ENCODE results near the gene HNRNPAB. TPM values are rescaled to one million over a fixed set of nuclear protein-coding genes. Genes with fewer than 3 reads are reported as not detected.

Gene HNRNPAB
- total RNA-seq, 4 donors from 2014 or later: 57.0 to 113 (median 83.1) TPM

- Histone ChIP-seq H3K9me3 (no peaks in the 10 kb centered on the region), H3K36me3 (no peaks in the 10 kb centered on the region), H3K4me3 (peak overlapping the region; percentile 12), H3K27me3 (peaks cover 30% of the 10 kb centered on the region), H3K27ac (no peak overlapping the region), H3K4me1 (peaks cover 9% of the 10 kb centered on the region)
- WGBS: 15% methylated on average over 23 of the region's 33 CpGs
- peak; percentile 96 to 99 for TF ChIP-seq CTCF (IDR thresholded peaks at IDR 0.05)
- no peak for TF ChIP-seq EP300 (IDR thresholded peaks at IDR 0.05)
- no peak for TF ChIP-seq POLR2A (IDR thresholded peaks at IDR 0.05)
- TF ChIP-seq POLR2AphosphoS5 (IDR thresholded peaks at IDR 0.05): no peak
- DNase-seq (ENCODE audit: low spot score in 2 of 2): peak; percentile 90 to 92
These were observed 40.3 kb upstream of the HNRNPAB start for GRCh38 chr5:178163772-178164735.

DNA sequence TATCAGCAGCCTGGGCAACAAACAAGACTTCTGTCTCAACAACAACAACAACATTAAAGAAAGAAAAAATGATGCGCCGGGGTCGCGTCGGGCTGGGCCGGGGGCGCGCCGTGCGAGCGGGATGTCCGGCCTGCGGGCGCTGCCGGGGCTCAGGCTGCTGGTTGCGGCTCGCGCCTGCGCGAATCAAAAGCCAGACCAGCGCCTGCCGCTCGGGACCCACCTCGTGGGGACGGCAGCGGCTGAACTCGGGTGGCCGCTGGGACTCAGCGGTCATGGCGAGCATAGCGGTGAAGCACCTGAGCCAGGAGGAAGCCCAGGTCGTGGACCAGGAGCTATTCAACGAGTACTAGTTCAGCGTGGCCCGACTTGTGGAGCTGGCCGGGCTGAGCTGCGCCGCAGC, 38.8 kb upstream of the HNRNPAB start:
- no peaks in the 10 kb centered on the region for H3K9me3 ChIP-seq
- 67% methylated on average over 29 of the region's 38 CpGs for WGBS
- H3K27me3 ChIP-seq: peaks cover 30% of the 10 kb centered on the region
- peaks cover 9% of the 10 kb centered on the region for H3K4me1 ChIP-seq
- H3K4me3 ChIP-seq: no peak overlapping the region
- no peak overlapping the region for H3K27ac ChIP-seq
- no peaks in the 10 kb centered on the region for H3K36me3 ChIP-seq
- no peak for TF ChIP-seq CTCF (IDR thresholded peaks at IDR 0.05)
- no peak for TF ChIP-seq POLR2AphosphoS5 (IDR thresholded peaks at IDR 0.05)
- TF ChIP-seq POLR2A (IDR thresholded peaks at IDR 0.05): no peak
- no peak for TF ChIP-seq EP300 (IDR thresholded peaks at IDR 0.05)
- DNase-seq (ENCODE audit: low spot score in 2 of 2): peak in 1 of 2 donors; percentile 49

DNA sequence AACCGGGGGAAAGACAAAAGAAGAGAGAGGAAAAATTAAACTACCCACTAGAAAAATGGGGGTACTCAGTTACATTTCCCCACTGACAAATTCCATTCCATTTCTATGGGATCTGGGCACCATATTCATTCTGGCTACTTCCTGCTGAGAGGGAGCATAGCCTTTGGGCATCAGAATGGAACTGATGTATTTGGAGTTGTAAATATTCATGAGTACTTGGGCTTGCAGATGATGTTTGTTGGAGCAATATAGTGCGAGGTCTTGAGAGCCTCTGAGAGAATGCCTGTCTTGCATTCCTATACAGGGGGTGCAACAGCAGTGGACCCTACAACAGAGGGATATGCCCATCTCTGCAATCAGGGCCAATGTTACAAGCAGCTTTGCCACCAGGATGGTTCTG, 33.9 kb upstream of the HNRNPAB start:
- Histone ChIP-seq H3K27ac (no peak overlapping the region), H3K4me1 (no peaks in the 10 kb centered on the region), H3K27me3 (peaks cover 5% of the 10 kb centered on the region), H3K36me3 (no peaks in the 10 kb centered on the region), H3K9me3 (no peaks in the 10 kb centered on the region), H3K4me3 (no peak overlapping the region)
- WGBS: 92% methylated on average over 2 of the region's 2 CpGs
- DNase-seq (ENCODE audit: low spot score in 2 of 2): no peak
- TF ChIP-seq CTCF (IDR thresholded peaks at IDR 0.05) (no peak), POLR2A (IDR thresholded peaks at IDR 0.05) (no peak), EP300 (IDR thresholded peaks at IDR 0.05) (no peak), POLR2AphosphoS5 (IDR thresholded peaks at IDR 0.05) (no peak)

GRCh38 chr5:178174456-178174855, 29.9 kb upstream of the HNRNPAB start:
- no peak for TF ChIP-seq CTCF (IDR thresholded peaks at IDR 0.05)
- Histone ChIP-seq H3K27ac (no peak overlapping the region), H3K4me3 (no peak overlapping the region), H3K27me3 (no peaks in the 10 kb centered on the region), H3K9me3 (no peaks in the 10 kb centered on the region), H3K4me1 (no peaks in the 10 kb centered on the region), H3K36me3 (no peaks in the 10 kb centered on the region)
- 88% methylated on average over 3 of the region's 3 CpGs for WGBS
- DNase-seq (ENCODE audit: low spot score in 2 of 2): no peak

DNA sequence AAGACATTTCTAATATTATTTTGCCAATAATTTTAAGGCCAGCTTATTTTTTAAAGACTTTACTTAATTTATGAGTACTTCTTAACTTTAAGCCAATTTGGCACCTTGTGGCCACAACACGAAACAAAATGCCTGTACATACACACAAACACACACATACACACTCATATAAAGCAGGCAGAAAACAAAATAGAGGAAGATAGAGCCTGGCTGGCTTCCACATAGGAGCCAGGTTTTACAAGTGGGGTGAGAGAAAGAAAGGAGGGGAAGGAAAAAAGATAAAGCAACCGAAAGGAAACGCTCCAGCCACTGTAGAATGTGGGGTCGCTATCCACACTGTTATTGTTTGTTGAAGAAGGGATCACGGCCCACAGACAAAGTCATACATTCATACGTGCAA, 27.5 kb upstream of the HNRNPAB start:
- Histone ChIP-seq H3K9me3 (no peaks in the 10 kb centered on the region), H3K4me1 (no peaks in the 10 kb centered on the region), H3K4me3 (no peak overlapping the region), H3K36me3 (no peaks in the 10 kb centered on the region), H3K27ac (no peak overlapping the region), H3K27me3 (peaks cover 5% of the 10 kb centered on the region)
- 79% methylated on average over 6 of the region's 6 CpGs for WGBS
- peak in 1 of 2 donors; percentile 8 for DNase-seq (ENCODE audit: low spot score in 2 of 2)
- no peak for TF ChIP-seq POLR2AphosphoS5 (IDR thresholded peaks at IDR 0.05)
- no peak for TF ChIP-seq EP300 (IDR thresholded peaks at IDR 0.05)
- TF ChIP-seq CTCF (IDR thresholded peaks at IDR 0.05): no peak
- TF ChIP-seq POLR2A (IDR thresholded peaks at IDR 0.05): no peak
